Right lobe of liver (tissue), 6 donors: ENCODE data around the gene FOXP1. TPM values are rescaled to one million over a fixed set of nuclear protein-coding genes. Genes with fewer than 3 reads are reported as not detected.

ENCODE experiments used
- ATAC-seq, 4 donors: fragments of 200-7000 bp; cut with Tn5 transposase; one replicate each; pipeline ENCODE4 v1.9.1; 2020; ENCODE audit warnings: mild to moderate bottlenecking in 4 of 4, moderate library complexity in 4 of 4
- DNase-seq, 3 donors: peaks; one replicate each; pipeline ENCODE4 v3.0.0-alpha.2; 2020
- H3K27ac ChIP-seq, 3 donors: fragments of 200-600 bp; one replicate each; pipeline ENCODE4 v1.8.0; 2022
- H3K27me3 ChIP-seq, 2 donors: fragments of 200-600 bp; one replicate each; pipeline ENCODE4 v1.8.0; 2022
- H3K36me3 ChIP-seq, 4 donors: fragments of 200-600 bp; sonication (generic) in 1 of 4; one replicate each; pipeline versions ENCODE4 v1.5.1 to v1.8.0; 2017 to 2022; ENCODE audit warnings: control low read depth in 1 of 4
- H3K4me1 ChIP-seq, 4 donors: fragments of 200-600 bp; sonication (generic) in 1 of 4; one replicate each; pipeline versions ENCODE4 v1.5.1 to v1.8.0; 2017 to 2022; ENCODE audit warnings: control low read depth in 1 of 4
- H3K4me3 ChIP-seq, 3 donors: fragments of 200-600 bp; one replicate each; pipeline ENCODE4 v1.8.0; 2022
- H3K9me3 ChIP-seq, 4 donors: fragments of 200-600 bp; sonication (generic) in 1 of 4; one replicate each; pipeline versions ENCODE4 v1.5.1 to v1.8.0; 2017 to 2022; ENCODE audit warnings: control low read depth in 1 of 4
- CTCF ChIP-seq, 4 donors: fragments of 200-600 bp in 3 of 4; fragments of 450-650 bp in 1 of 4; IDR thresholded peaks; one replicate each; pipeline versions ENCODE4 v1.5.1 to v1.8.0; 2016 to 2022; ENCODE audit warnings: antibody characterized with exemption in 4 of 4, mild to moderate bottlenecking in 2 of 4
- POLR2A ChIP-seq: fragments of 450-650 bp; IDR thresholded peaks from one replicate; pipeline ENCODE4 v1.6.1; 2017; ENCODE audit warnings: antibody characterized with exemption, mild to moderate bottlenecking
- WGBS: methylation state at CpG from one replicate; pipeline ENCODE4 v1.1.6; 2018; ENCODE audit warnings: low coverage, low lambda C conversion rate; ENCODE audit not compliant: insufficient coverage; ENCODE audit errors: missing lambda C conversion rate; 5-methylcytosine and 5-hydroxymethylcytosine counted together
- intact Hi-C, 2 donors: fragments of 100-400 bp; cut with DNase I; formaldehyde crosslinking; loops; one replicate each; pipeline versions ENCODE4 v1.11.2 to v1.14.1; 2022
- total RNA-seq, 6 experiments: library from RNA; depleted of rRNA in 2 of 6; stranded (reverse); fragments of >200 nt in 2 of 6; fragmentation: NEBNext Ultra II Directional in 3 of 6; extraction: Animal tissue kit (Norgen Biotek cat#: 25700) in 3 of 6; gene quantifications; one replicate each; pipeline versions ENCODE4 v1.1.0 to v1.2.4, GENCODE V29; 2016 to 2023
- donor health status: DM: no; HTN: yes; CAD: no.
- donor health status: DM: no; HTN: no; CAD: no.
- donor health status: DM: no; HTN: no; CAD: no.
- donor health status: DM: no; HTN: yes; CAD: no.
- donor health status: DM: no; HTN: yes; CAD: no.

Gene FOXP1
- total RNA-seq, 6 experiments from 2014 or later: 26.7 to 47.7 (median 35.2) TPM

- DNase-seq: no peak
- H3K27ac ChIP-seq: no peak overlapping the region
Measured at GRCh38 chr3:71495708-71496472, 87.6 kb downstream of the FOXP1 start.

GRCh38 chr3:71494212-71494611, 89.3 kb downstream of the FOXP1 start:
- 93% methylated on average over 5 of the region's 5 CpGs for WGBS
- DNase-seq (no peak), ATAC-seq (no peak)
- no peak overlapping the region for H3K4me3 ChIP-seq
- H3K27me3 ChIP-seq: no peaks in the 10 kb centered on the region
- no peaks in the 10 kb centered on the region for H3K36me3 ChIP-seq
- intact Hi-C loops: no loop called here
- H3K4me1 ChIP-seq: no peaks in the 10 kb centered on the region
- TF ChIP-seq POLR2A: no peak
- no peak for TF ChIP-seq CTCF (IDR thresholded peaks at IDR 0.05)
- no peaks in the 10 kb centered on the region for H3K9me3 ChIP-seq
- no peak overlapping the region for H3K27ac ChIP-seq

More at GRCh38 chr3:71495708-71496472, 87.6 kb downstream of the FOXP1 start:
- H3K9me3 ChIP-seq: no peaks in the 10 kb centered on the region
- TF ChIP-seq CTCF (IDR thresholded peaks at IDR 0.05) (no peak), POLR2A (no peak)
- no peak overlapping the region for H3K4me3 ChIP-seq
- WGBS: 68% methylated on average over 5 of the region's 5 CpGs
- H3K4me1 ChIP-seq: no peaks in the 10 kb centered on the region
- intact Hi-C loops: no loop called here
- peak in 2 of 4 donors; percentile 30 to 85 for ATAC-seq
- H3K36me3 ChIP-seq: no peaks in the 10 kb centered on the region
- H3K27me3 ChIP-seq: no peaks in the 10 kb centered on the region

GRCh38 chr3:71492974-71493771, 90.4 kb downstream of the FOXP1 start:
- ATAC-seq: no peak

GRCh38 chr3:71492566-71492965, 91.0 kb downstream of the FOXP1 start:
- intact Hi-C loops: no loop called here
- H3K4me3 ChIP-seq: no peak overlapping the region
- no peak for ATAC-seq
- H3K36me3 ChIP-seq: no peaks in the 10 kb centered on the region
- no peak overlapping the region for H3K27ac ChIP-seq
- H3K9me3 ChIP-seq: no peaks in the 10 kb centered on the region
- no peaks in the 10 kb centered on the region for H3K27me3 ChIP-seq
- no peak for DNase-seq
- no peak for TF ChIP-seq CTCF (IDR thresholded peaks at IDR 0.05)
- TF ChIP-seq POLR2A: no peak
- H3K4me1 ChIP-seq: no peaks in the 10 kb centered on the region

More at GRCh38 chr3:71492974-71493771, 90.4 kb downstream of the FOXP1 start:
- TF ChIP-seq CTCF (IDR thresholded peaks at IDR 0.05) (no peak), POLR2A (no peak)
- H3K4me3 ChIP-seq: no peak overlapping the region
- DNase-seq: no peak
- intact Hi-C loops: no loop called here
- H3K4me1 ChIP-seq: no peaks in the 10 kb centered on the region
- no peak overlapping the region for H3K27ac ChIP-seq
- WGBS: 82% methylated on average over 9 of the region's 9 CpGs
- H3K36me3 ChIP-seq: no peaks in the 10 kb centered on the region
- H3K27me3 ChIP-seq: no peaks in the 10 kb centered on the region
- H3K9me3 ChIP-seq: no peaks in the 10 kb centered on the region
